Smooth muscle cell (in vitro differentiated cells): ENCODE data around the gene PCBP3. TPM values are rescaled to one million over a fixed set of nuclear protein-coding genes. Genes with fewer than 3 reads are reported as not detected.

Experiments used
- DNase-seq: peaks from one replicate; lab custom pipeline; 2025; ENCODE audit not compliant: unreplicated experiment; lab: John Stamatoyannopoulos, UW
- H2AFZ ChIP-seq: fragments of 200-600 bp; sonication (generic); 2 replicates; pipeline ENCODE4 v1.6.0; 2016; ENCODE audit warnings: antibody characterized with exemption, low read depth, mild to moderate bottlenecking
- H3F3A ChIP-seq: fragments of 200-600 bp; sonication (generic); 2 replicates; pipeline ENCODE4 v1.6.0; 2017; ENCODE audit warnings: antibody characterized with exemption, low read depth
- H3K27ac ChIP-seq: fragments of 200-600 bp; sonication (generic); 2 replicates; pipeline ENCODE4 v1.5.1; 2016; ENCODE audit warnings: low read depth, mild to moderate bottlenecking
- H3K27me3 ChIP-seq: fragments of 200-600 bp; sonication (generic); 2 replicates; pipeline ENCODE4 v1.6.1; 2016; ENCODE audit warnings: low read depth, mild to moderate bottlenecking
- H3K36me3 ChIP-seq: fragments of 200-600 bp; sonication (generic); 2 replicates; pipeline ENCODE4 v1.5.1; 2016; ENCODE audit warnings: low read depth
- H3K4me1 ChIP-seq: fragments of 200-600 bp; sonication (generic); 2 replicates; pipeline ENCODE4 v1.5.1; 2016; ENCODE audit warnings: low read depth
- H3K4me2 ChIP-seq: fragments of 200-600 bp; sonication (generic); 2 replicates; pipeline ENCODE4 v1.6.0; 2016; ENCODE audit warnings: mild to moderate bottlenecking
- H3K4me3 ChIP-seq: fragments of 200-600 bp; sonication (generic); 2 replicates; pipeline ENCODE4 v1.5.1; 2016; ENCODE audit warnings: mild to moderate bottlenecking
- H3K79me2 ChIP-seq: fragments of 200-600 bp; sonication (generic); 2 replicates; pipeline ENCODE4 v1.6.0; 2016; ENCODE audit warnings: low read depth, mild to moderate bottlenecking
- H3K9ac ChIP-seq: fragments of 200-600 bp; sonication (generic); 2 replicates; pipeline ENCODE4 v1.6.0; 2016; ENCODE audit warnings: low read depth
- H3K9me3 ChIP-seq: fragments of 200-600 bp; sonication (generic); replicated peaks from 2 replicates; pipeline ENCODE4 v1.5.1; 2016; ENCODE audit warnings: low read depth
- H4K20me1 ChIP-seq: fragments of 200-600 bp; sonication (generic); 2 replicates; pipeline ENCODE4 v1.6.0; 2016; ENCODE audit warnings: low read depth
- WGBS: methylation state at CpG from one replicate; pipeline ENCODE4 v1.1.7; 2016; ENCODE audit warnings: low lambda C conversion rate; 5-methylcytosine and 5-hydroxymethylcytosine counted together
- polyA plus RNA-seq: library from polyadenylated mRNA; unstranded; fragments of >200 nt; fragmentation: Nextera tagmentation; extraction: Ambion mirVana; gene quantifications from 2 replicates; pipeline ENCODE4 v1.2.1, GENCODE V29; 2016
- total RNA-seq: library from RNA; depleted of rRNA; stranded (reverse); fragments of >200 nt; gene quantifications from 2 replicates; pipeline ENCODE4 v1.2.3, GENCODE V29; 2014
- TF ChIP-seq, protein P1 (sequence below): fragments of 200-600 bp; sonication (generic); IDR thresholded peaks from 2 replicates; pipeline ENCODE4 v1.5.1; 2017; ENCODE audit warnings: borderline replicate concordance, mild to moderate bottlenecking, antibody characterized with exemption; ENCODE audit not compliant: insufficient read depth, poor library complexity, severe bottlenecking

The PCBP3 gene
- total and polyA plus RNA-seq, 2 experiments from 2014 or later: 8.9 to 23.1 TPM

- peaks cover 31% of the 10 kb centered on the region for H3F3A ChIP-seq
- H3K27ac ChIP-seq: peak overlapping the region; percentile 75
- peaks cover 90% of the 10 kb centered on the region for H4K20me1 ChIP-seq
- H3K4me3 ChIP-seq: no peak overlapping the region
- no peak for DNase-seq
- H3K9me3 ChIP-seq: no peaks in the 10 kb centered on the region
- no peak overlapping the region for H2AFZ ChIP-seq
- H3K9ac ChIP-seq: no peak overlapping the region
- no peak overlapping the region for H3K4me2 ChIP-seq
- peaks cover 84% of the 10 kb centered on the region for H3K79me2 ChIP-seq
- TF ChIP-seq, protein P1, sequence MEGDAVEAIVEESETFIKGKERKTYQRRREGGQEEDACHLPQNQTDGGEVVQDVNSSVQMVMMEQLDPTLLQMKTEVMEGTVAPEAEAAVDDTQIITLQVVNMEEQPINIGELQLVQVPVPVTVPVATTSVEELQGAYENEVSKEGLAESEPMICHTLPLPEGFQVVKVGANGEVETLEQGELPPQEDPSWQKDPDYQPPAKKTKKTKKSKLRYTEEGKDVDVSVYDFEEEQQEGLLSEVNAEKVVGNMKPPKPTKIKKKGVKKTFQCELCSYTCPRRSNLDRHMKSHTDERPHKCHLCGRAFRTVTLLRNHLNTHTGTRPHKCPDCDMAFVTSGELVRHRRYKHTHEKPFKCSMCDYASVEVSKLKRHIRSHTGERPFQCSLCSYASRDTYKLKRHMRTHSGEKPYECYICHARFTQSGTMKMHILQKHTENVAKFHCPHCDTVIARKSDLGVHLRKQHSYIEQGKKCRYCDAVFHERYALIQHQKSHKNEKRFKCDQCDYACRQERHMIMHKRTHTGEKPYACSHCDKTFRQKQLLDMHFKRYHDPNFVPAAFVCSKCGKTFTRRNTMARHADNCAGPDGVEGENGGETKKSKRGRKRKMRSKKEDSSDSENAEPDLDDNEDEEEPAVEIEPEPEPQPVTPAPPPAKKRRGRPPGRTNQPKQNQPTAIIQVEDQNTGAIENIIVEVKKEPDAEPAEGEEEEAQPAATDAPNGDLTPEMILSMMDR: no peak
- WGBS: 92% methylated on average over 12 of the region's 18 CpGs
- no peaks in the 10 kb centered on the region for H3K36me3 ChIP-seq
- H3K4me1 ChIP-seq: no peaks in the 10 kb centered on the region
- no peaks in the 10 kb centered on the region for H3K27me3 ChIP-seq
These were observed 348.2 kb downstream of the PCBP3 start for GRCh38 chr21:45991606-45992300.

Other genes with a start within 250 kb of the PCBP3 start
- gene COL18A1, start 238.6 kb upstream of the PCBP3 start, total RNA-seq: 192 and 240 TPM in 2 replicates
- gene COL18A1, start 238.6 kb upstream of the PCBP3 start, polyA plus RNA-seq: 362 and 485 TPM in 2 replicates
- 2.3 and 5.5 TPM in 2 replicates for gene SLC19A1, start 101.3 kb upstream of the PCBP3 start, total RNA-seq
- 15.4 and 33.2 TPM in 2 replicates for gene SLC19A1, start 101.3 kb upstream of the PCBP3 start, polyA plus RNA-seq